Measurements from ENCODE around the gene ZNF747.

Gene ZNF747

DNA sequence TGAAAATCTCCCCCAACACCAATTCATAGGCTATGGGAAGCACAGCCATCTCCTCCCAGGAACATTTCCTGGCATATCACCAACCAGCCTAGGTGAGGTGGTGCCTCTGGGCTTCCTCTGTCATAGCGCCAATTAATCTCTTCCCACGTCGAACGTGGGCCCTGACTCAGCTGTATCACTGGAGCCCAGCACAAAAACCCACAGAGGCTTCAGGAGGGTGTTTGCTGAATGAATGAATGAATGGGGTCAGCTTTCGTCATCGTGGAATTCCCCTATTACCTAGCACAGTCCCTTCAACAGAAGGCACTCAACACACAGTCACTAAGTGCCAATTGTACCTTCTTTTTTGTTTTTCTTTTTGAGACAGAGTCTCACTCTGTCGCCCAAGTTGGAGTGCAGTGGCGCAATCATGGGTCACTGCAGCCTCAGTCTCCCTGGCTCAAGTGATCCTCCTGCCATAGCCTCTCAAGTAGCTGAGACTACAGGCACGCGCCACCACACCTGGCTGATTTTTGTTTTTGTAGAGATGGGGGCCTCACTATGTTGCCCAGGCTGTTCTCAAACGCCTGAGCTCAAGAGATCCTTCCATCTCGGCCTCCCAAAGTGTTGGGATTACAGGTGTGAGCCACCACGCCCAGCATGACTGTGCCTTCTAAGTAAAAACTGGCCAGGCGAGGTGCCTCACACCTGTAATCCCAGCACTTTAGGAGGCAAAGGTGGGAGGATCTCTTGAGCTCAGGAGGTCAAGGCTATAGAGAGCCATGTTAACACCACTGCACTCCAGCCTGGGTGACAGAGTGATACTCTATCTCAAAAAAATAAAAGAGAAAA is 32.7 kb upstream of the ZNF747 start:
- H3K27me3 ChIP-seq (ENCODE audit: control insufficient read depth, insufficient read depth, low read length) = peaks cover 2% of the 10 kb centered on the region
- H3K9ac ChIP-seq (ENCODE audit: low read depth, low read length) = no peak overlapping the region
- no peak overlapping the region for H3K4me3 ChIP-seq (ENCODE audit: low read depth, low read length)
- H3K4me1 ChIP-seq (ENCODE audit: control insufficient read depth, insufficient read depth, low read length) = peaks cover 2% of the 10 kb centered on the region
- H3K36me3 ChIP-seq (ENCODE audit: control insufficient read depth, insufficient read depth, low read length) = no peaks in the 10 kb centered on the region
- no peaks in the 10 kb centered on the region for H3K9me3 ChIP-seq (ENCODE audit: control insufficient read depth, insufficient read depth, low read length)

DNA sequence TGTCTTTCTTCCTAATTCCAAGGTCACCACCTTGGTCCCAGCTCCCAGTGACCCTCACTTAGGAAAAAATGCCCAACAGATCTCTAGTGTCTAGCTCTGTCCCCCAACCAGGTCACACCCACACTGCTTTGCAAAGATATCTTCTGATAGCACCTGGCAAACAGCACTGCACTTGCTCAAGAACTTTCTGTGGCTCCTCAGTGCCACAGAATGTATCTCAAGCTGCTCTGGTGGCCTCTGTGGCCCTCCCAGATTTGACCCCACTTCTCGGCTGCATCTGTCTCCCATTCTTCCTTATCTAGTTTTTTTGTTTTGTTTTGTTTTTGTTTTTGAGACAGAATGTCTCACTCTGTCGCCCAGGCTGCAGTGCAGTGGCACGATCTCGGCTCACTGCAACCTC is 31.9 kb upstream of the ZNF747 start:
- no peak overlapping the region for H3K9ac ChIP-seq (ENCODE audit: low read depth, low read length)

DNA sequence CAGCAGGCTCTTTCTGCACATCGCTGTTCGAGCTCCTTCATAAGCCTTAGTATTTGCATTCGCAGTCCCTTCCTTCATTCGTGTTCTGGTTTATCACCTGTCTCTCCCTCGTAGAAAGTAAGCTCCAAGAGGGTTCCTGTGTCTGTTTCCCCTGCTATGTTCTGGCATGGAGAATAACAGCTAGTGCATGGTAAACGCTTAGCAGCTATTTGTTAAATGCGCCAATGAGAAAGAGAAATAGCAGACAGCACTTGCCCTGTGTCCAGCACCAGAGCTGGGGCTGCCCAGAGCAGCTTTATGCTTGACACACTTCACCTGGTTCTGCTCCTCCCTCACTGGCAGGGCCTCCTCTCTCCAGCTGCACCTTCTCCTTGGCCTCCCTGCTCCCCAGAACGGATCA is 31.3 kb upstream of the ZNF747 start:
- H3K9ac ChIP-seq (ENCODE audit: low read depth, low read length) = no peak overlapping the region

More for the DNA sequence above, 31.9 kb upstream of the ZNF747 start:
- H3K36me3 ChIP-seq (ENCODE audit: control insufficient read depth, insufficient read depth, low read length) = no peaks in the 10 kb centered on the region
- H3K9me3 ChIP-seq (ENCODE audit: control insufficient read depth, insufficient read depth, low read length) = no peaks in the 10 kb centered on the region
- no peak overlapping the region for H3K4me3 ChIP-seq (ENCODE audit: low read depth, low read length)
- H3K27me3 ChIP-seq (ENCODE audit: control insufficient read depth, insufficient read depth, low read length) = peaks cover 2% of the 10 kb centered on the region
- H3K4me1 ChIP-seq (ENCODE audit: control insufficient read depth, insufficient read depth, low read length) = peaks cover 2% of the 10 kb centered on the region

GRCh38 chr16:30565526-30565925 is 30.9 kb upstream of the ZNF747 start:
- Histone ChIP-seq H3K4me3 (ENCODE audit: low read depth, low read length) (no peak overlapping the region), H3K36me3 (ENCODE audit: control insufficient read depth, insufficient read depth, low read length) (no peaks in the 10 kb centered on the region), H3K27me3 (ENCODE audit: control insufficient read depth, insufficient read depth, low read length) (peaks cover 2% of the 10 kb centered on the region), H3K9ac (ENCODE audit: low read depth, low read length) (no peak overlapping the region), H3K4me1 (ENCODE audit: control insufficient read depth, insufficient read depth, low read length) (peaks cover 2% of the 10 kb centered on the region), H3K9me3 (ENCODE audit: control insufficient read depth, insufficient read depth, low read length) (no peaks in the 10 kb centered on the region)

More for the DNA sequence above, 31.3 kb upstream of the ZNF747 start:
- peaks cover 2% of the 10 kb centered on the region for H3K27me3 ChIP-seq (ENCODE audit: control insufficient read depth, insufficient read depth, low read length)
- H3K4me1 ChIP-seq (ENCODE audit: control insufficient read depth, insufficient read depth, low read length) = peaks cover 2% of the 10 kb centered on the region
- H3K36me3 ChIP-seq (ENCODE audit: control insufficient read depth, insufficient read depth, low read length) = no peaks in the 10 kb centered on the region
- no peak overlapping the region for H3K4me3 ChIP-seq (ENCODE audit: low read depth, low read length)
- no peaks in the 10 kb centered on the region for H3K9me3 ChIP-seq (ENCODE audit: control insufficient read depth, insufficient read depth, low read length)

GRCh38 chr16:30562021-30562420 is 27.4 kb upstream of the ZNF747 start:
- Histone ChIP-seq H3K9ac (ENCODE audit: low read depth, low read length) (no peak overlapping the region), H3K9me3 (ENCODE audit: control insufficient read depth, insufficient read depth, low read length) (no peaks in the 10 kb centered on the region), H3K36me3 (ENCODE audit: control insufficient read depth, insufficient read depth, low read length) (no peaks in the 10 kb centered on the region), H3K27me3 (ENCODE audit: control insufficient read depth, insufficient read depth, low read length) (peaks cover 2% of the 10 kb centered on the region), H3K4me3 (ENCODE audit: low read depth, low read length) (peak overlapping the region; percentile 57), H3K4me1 (ENCODE audit: control insufficient read depth, insufficient read depth, low read length) (no peaks in the 10 kb centered on the region)

- no peaks in the 10 kb centered on the region for H3K9me3 ChIP-seq (ENCODE audit: control insufficient read depth, insufficient read depth, low read length)
- peaks cover 2% of the 10 kb centered on the region for H3K27me3 ChIP-seq (ENCODE audit: control insufficient read depth, insufficient read depth, low read length)
- H3K4me1 ChIP-seq (ENCODE audit: control insufficient read depth, insufficient read depth, low read length) = no peaks in the 10 kb centered on the region
- peak overlapping the region; percentile 57 for H3K4me3 ChIP-seq (ENCODE audit: low read depth, low read length)
- H3K36me3 ChIP-seq (ENCODE audit: control insufficient read depth, insufficient read depth, low read length) = no peaks in the 10 kb centered on the region
- peak overlapping the region; percentile 70 for H3K9ac ChIP-seq (ENCODE audit: low read depth, low read length)
Observed at GRCh38 chr16:30561089-30561816, 26.6 kb upstream of the ZNF747 start.

GRCh38 chr16:30559690-30560089 is 25.0 kb upstream of the ZNF747 start:
- H3K27me3 ChIP-seq (ENCODE audit: control insufficient read depth, insufficient read depth, low read length) = no peaks in the 10 kb centered on the region
- no peaks in the 10 kb centered on the region for H3K9me3 ChIP-seq (ENCODE audit: control insufficient read depth, insufficient read depth, low read length)
- no peak overlapping the region for H3K9ac ChIP-seq (ENCODE audit: low read depth, low read length)
- H3K4me3 ChIP-seq (ENCODE audit: low read depth, low read length) = no peak overlapping the region
- peaks cover 11% of the 10 kb centered on the region for H3K36me3 ChIP-seq (ENCODE audit: control insufficient read depth, insufficient read depth, low read length)
- H3K4me1 ChIP-seq (ENCODE audit: control insufficient read depth, insufficient read depth, low read length) = no peaks in the 10 kb centered on the region

DNA sequence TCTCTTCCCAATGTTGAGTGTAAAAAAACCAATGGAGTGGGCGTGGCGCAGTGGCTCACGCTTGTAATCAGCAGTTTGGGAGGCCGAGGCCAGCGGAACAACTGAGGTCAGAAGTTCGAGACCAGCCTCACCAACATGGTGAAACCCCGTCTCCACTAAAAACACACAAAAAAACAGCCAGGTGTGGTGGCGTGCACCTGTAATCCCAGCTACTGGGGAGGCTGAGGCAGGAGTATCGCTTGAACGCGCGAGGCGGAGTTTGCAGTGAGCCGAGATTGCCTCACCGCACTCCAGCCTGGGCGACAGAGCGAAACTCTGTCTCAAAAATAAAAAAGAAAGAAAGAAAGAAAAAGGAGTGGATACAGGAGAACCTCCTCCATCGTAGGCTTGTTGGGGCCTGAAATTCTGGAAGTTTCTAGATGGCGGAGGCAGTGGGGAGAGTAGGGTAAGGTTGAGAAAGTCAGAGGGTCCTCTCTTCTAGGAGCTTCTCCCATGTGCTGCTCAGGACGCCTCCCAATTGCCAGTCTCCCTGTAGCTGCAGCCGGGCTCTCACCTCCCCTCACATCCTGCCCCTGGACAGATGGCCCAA is 24.2 kb upstream of the ZNF747 start:
- H3K4me1 ChIP-seq (ENCODE audit: control insufficient read depth, insufficient read depth, low read length) = no peaks in the 10 kb centered on the region
- H3K4me3 ChIP-seq (ENCODE audit: low read depth, low read length) = peak overlapping the region; percentile 40
- H3K9me3 ChIP-seq (ENCODE audit: control insufficient read depth, insufficient read depth, low read length) = no peaks in the 10 kb centered on the region
- H3K9ac ChIP-seq (ENCODE audit: low read depth, low read length) = peak overlapping the region; percentile 28
- no peaks in the 10 kb centered on the region for H3K27me3 ChIP-seq (ENCODE audit: control insufficient read depth, insufficient read depth, low read length)
- peaks cover 15% of the 10 kb centered on the region for H3K36me3 ChIP-seq (ENCODE audit: control insufficient read depth, insufficient read depth, low read length)

DNA sequence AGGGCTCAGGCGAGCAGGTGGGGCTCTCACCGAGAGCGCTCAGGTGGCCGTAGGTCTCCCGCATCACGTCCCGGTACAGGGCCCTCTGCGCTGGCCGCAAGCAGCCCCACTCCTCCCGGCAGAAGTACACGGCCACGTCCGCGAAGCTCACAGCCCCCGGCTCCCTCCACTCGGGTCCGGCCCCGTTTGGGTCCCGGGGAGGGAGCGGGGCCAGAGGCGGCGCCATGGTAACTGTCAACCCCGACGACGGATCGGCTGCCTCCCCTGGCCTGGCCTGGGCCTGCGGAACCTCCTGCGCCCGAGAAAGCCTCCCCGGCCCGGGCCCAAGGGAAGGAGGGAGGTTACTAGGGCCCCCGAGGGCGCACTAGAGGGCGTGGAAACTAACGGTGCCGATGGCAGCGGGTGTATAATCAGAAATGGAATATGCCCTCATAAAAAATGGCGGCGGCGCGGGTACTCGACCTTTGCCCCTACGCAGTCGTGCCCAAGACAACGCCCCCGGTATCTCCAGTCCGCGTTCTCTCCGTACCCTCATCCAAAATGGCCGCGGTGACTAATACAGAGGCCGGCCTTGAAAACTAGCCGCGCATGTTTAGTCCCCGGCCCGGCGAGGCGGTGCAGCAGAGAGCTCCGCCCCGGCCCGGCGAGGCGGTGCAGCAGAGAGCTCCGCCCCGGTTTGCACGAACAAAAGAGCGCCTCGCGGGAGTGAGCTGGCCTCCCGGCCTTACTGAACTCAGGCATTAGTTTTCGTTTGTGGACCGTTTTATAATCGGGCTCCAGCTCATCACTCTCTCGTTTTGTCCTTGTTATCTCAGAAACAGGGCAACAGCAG is 23.5 kb upstream of the ZNF747 start, which contains the start of gene ZNF764:
Gene ZNF764, minus strand, starts transcription at position 418 of the 832 bp plus-strand sequence. Its CDS starts 192 bp downstream, at position 226.
- Histone ChIP-seq H3K36me3 (ENCODE audit: control insufficient read depth, insufficient read depth, low read length) (peaks cover 15% of the 10 kb centered on the region), H3K9ac (ENCODE audit: low read depth, low read length) (peak within 1 kb of the TSS; percentile 65), H3K4me1 (ENCODE audit: control insufficient read depth, insufficient read depth, low read length) (no peaks in the 10 kb centered on the region), H3K9me3 (ENCODE audit: control insufficient read depth, insufficient read depth, low read length) (no peaks in the 10 kb centered on the region), H3K4me3 (ENCODE audit: low read depth, low read length) (peak within 1 kb of the TSS; percentile 76), H3K27me3 (ENCODE audit: control insufficient read depth, insufficient read depth, low read length) (no peaks in the 10 kb centered on the region)

- Histone ChIP-seq H3K36me3 (ENCODE audit: control insufficient read depth, insufficient read depth, low read length) (peaks cover 15% of the 10 kb centered on the region), H3K9ac (ENCODE audit: low read depth, low read length) (peak overlapping the region; percentile 65), H3K4me3 (ENCODE audit: low read depth, low read length) (peak overlapping the region; percentile 76), H3K9me3 (ENCODE audit: control insufficient read depth, insufficient read depth, low read length) (no peaks in the 10 kb centered on the region), H3K4me1 (ENCODE audit: control insufficient read depth, insufficient read depth, low read length) (no peaks in the 10 kb centered on the region), H3K27me3 (ENCODE audit: control insufficient read depth, insufficient read depth, low read length) (no peaks in the 10 kb centered on the region)
Observed at GRCh38 chr16:30557707-30557956, 23.0 kb upstream of the ZNF747 start.

DNA sequence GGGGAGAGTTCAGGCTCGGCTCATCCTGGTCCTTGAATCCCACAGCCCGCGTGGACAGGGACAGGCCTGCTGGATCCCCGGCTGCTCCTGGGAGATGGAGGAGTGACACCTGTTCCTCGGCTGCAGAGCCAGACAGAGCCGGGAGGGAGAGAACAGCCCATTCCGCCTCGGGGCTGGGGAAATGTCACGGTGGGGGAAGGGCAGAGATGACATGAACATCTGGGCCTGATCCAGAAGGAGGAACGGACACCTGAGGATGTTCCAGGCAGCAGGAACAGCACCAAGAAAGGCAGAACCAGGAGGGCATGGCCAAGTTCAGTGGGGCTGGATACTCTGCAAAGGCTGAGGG is 21.4 kb upstream of the ZNF747 start:
- peaks cover 15% of the 10 kb centered on the region for H3K36me3 ChIP-seq (ENCODE audit: control insufficient read depth, insufficient read depth, low read length)
- no peak overlapping the region for H3K9ac ChIP-seq (ENCODE audit: low read depth, low read length)
- H3K4me1 ChIP-seq (ENCODE audit: control insufficient read depth, insufficient read depth, low read length) = no peaks in the 10 kb centered on the region
- no peaks in the 10 kb centered on the region for H3K9me3 ChIP-seq (ENCODE audit: control insufficient read depth, insufficient read depth, low read length)
- H3K27me3 ChIP-seq (ENCODE audit: control insufficient read depth, insufficient read depth, low read length) = no peaks in the 10 kb centered on the region
- H3K4me3 ChIP-seq (ENCODE audit: low read depth, low read length) = no peak overlapping the region
